ENCODE measurements around the gene ZBED5.
"Not testable (repeated sequence)": the region's sequence is repeated elsewhere in the genome, so short reads cannot be mapped to it uniquely, and the experiment has no call there.

Gene ZBED5

DNA sequence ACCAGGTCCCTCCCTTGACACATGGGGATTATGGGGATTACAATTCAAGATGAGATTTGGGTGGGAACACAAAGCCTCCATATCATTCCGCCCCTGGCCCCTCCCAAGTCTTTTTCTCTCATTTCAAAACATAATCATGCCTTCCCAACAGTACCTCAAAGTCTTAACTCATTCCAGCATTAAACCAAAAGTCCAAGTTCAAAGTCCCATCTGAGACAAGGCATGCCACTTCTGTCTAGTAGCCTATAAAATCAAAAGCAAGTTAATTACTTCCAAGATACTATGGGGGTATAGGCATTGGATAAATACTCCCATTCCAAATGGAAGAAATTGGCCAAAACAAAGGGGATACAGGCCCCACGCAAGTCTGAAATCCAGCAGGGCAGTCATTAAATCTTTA, 29.5 kb downstream of the ZBED5 start:
- TF ChIP-seq CTCF (IDR thresholded peaks at IDR 0.05; ENCODE audit: poor library complexity, severe bottlenecking): no peak
- H3K4me3 ChIP-seq (ENCODE audit: severe bottlenecking): no peak overlapping the region
- DNase-seq (ENCODE audit: low spot score) (no peak), ATAC-seq (ENCODE audit: low read depth) (no peak)
- no peaks in the 10 kb centered on the region for H3K9me3 ChIP-seq (ENCODE audit: severe bottlenecking)
- H3K27ac ChIP-seq (ENCODE audit: poor library complexity, severe bottlenecking): no peak overlapping the region
- no peaks in the 10 kb centered on the region for H3K36me3 ChIP-seq (ENCODE audit: low read depth)
- no peaks in the 10 kb centered on the region for H3K27me3 ChIP-seq (ENCODE audit: insufficient read depth, poor library complexity, severe bottlenecking)
- no peaks in the 10 kb centered on the region for H3K4me1 ChIP-seq (ENCODE audit: insufficient read depth, poor library complexity, severe bottlenecking)

DNA sequence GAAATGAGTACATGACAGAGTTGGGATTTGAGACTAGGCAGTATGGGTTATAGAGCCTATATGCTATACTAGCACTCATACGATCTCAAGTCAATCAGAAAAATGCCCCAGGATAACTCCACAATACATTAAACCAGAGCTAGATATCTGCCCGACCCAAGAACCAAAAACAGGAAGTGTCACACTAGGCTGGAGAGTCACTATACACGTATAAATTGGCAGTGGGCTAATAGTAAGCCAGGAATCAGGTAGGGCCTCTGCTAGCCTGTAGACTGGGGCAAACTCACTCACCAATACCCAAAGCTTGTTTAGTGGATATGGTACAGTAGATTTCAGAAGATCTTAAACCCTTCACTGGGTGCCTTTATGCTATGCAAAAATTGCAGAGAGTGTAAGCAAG, 33.0 kb downstream of the ZBED5 start:
- no peak for ATAC-seq (ENCODE audit: low read depth)

DNA sequence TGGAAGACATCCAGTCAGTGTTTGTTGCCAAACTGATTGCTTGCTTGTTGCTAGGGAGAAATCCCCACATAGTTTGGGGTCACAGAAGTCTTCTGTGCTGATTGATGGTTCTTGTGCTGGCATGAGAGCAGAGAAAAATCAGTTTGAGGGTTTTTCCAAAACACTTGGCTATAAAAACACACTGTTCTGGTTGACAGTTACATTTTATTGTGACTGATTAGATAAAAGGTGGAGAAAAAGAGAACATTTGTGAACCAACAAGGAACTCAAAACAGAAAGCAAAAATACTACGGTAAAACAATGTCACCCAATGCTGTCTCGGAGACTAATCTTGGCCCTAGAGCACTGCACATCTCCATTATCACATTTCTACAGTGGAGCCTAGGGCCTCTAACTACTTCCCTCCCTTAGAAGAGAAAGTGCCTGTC, 34.7 kb downstream of the ZBED5 start:
- ATAC-seq (ENCODE audit: low read depth) (no peak), DNase-seq (ENCODE audit: low spot score) (no peak)
- Histone ChIP-seq H3K4me1 (ENCODE audit: insufficient read depth, poor library complexity, severe bottlenecking) (peaks cover 6% of the 10 kb centered on the region), H3K27ac (ENCODE audit: poor library complexity, severe bottlenecking) (no peak overlapping the region), H3K9me3 (ENCODE audit: severe bottlenecking) (no peaks in the 10 kb centered on the region), H3K36me3 (ENCODE audit: low read depth) (no peaks in the 10 kb centered on the region), H3K27me3 (ENCODE audit: insufficient read depth, poor library complexity, severe bottlenecking) (no peaks in the 10 kb centered on the region), H3K4me3 (ENCODE audit: severe bottlenecking) (no peak overlapping the region)
- no peak for TF ChIP-seq CTCF (IDR thresholded peaks at IDR 0.05; ENCODE audit: poor library complexity, severe bottlenecking)

More for the DNA sequence above, 33.0 kb downstream of the ZBED5 start:
- Histone ChIP-seq H3K27me3 (ENCODE audit: insufficient read depth, poor library complexity, severe bottlenecking) (no peaks in the 10 kb centered on the region), H3K9me3 (ENCODE audit: severe bottlenecking) (no peaks in the 10 kb centered on the region), H3K27ac (ENCODE audit: poor library complexity, severe bottlenecking) (no peak overlapping the region), H3K4me1 (ENCODE audit: insufficient read depth, poor library complexity, severe bottlenecking) (no peaks in the 10 kb centered on the region), H3K36me3 (ENCODE audit: low read depth) (no peaks in the 10 kb centered on the region), H3K4me3 (ENCODE audit: severe bottlenecking) (no peak overlapping the region)
- no peak for TF ChIP-seq CTCF (IDR thresholded peaks at IDR 0.05; ENCODE audit: poor library complexity, severe bottlenecking)
- no peak for DNase-seq (ENCODE audit: low spot score)

DNA sequence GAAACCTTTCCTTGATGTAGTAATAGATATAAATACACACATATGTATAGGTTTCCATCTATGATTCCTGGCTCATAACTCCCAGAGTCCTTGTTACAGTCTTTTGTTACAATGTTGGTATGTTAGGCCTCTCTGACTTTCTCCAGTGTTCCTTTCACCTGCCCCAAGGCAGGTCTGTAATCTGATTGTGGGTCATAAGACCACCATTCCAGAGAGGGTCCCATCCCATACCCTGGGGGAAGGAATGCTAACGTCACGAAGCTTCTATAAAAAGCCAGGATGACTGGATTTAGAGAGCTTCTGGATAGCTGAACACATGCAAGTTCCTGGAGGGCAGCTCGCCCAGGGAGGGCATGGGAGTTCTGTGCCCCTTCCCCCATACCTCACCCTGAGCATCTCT, 35.4 kb downstream of the ZBED5 start:
- H3K27me3 ChIP-seq (ENCODE audit: insufficient read depth, poor library complexity, severe bottlenecking); H3K36me3 ChIP-seq (ENCODE audit: low read depth); H3K27ac ChIP-seq (ENCODE audit: poor library complexity, severe bottlenecking); H3K4me1 ChIP-seq (ENCODE audit: insufficient read depth, poor library complexity, severe bottlenecking); H3K9me3 ChIP-seq (ENCODE audit: severe bottlenecking); DNase-seq (ENCODE audit: low spot score); H3K4me3 ChIP-seq (ENCODE audit: severe bottlenecking); ATAC-seq (ENCODE audit: low read depth): not testable (repeated sequence)

GRCh38 chr11:10818594-10818993, 39.3 kb downstream of the ZBED5 start:
- peak overlapping the region; percentile 31 for H3K27ac ChIP-seq (ENCODE audit: poor library complexity, severe bottlenecking)
- DNase-seq (ENCODE audit: low spot score): no peak
- H3K36me3 ChIP-seq (ENCODE audit: low read depth): no peaks in the 10 kb centered on the region
- no peak for TF ChIP-seq CTCF (IDR thresholded peaks at IDR 0.05; ENCODE audit: poor library complexity, severe bottlenecking)
- peaks cover 6% of the 10 kb centered on the region for H3K4me1 ChIP-seq (ENCODE audit: insufficient read depth, poor library complexity, severe bottlenecking)
- no peak overlapping the region for H3K4me3 ChIP-seq (ENCODE audit: severe bottlenecking)
- ATAC-seq (ENCODE audit: low read depth): peak; percentile 97
- H3K9me3 ChIP-seq (ENCODE audit: severe bottlenecking): no peaks in the 10 kb centered on the region
- no peaks in the 10 kb centered on the region for H3K27me3 ChIP-seq (ENCODE audit: insufficient read depth, poor library complexity, severe bottlenecking)

Measured in RWPE2 (cell line).